Activated CD8-positive, alpha-beta memory T cell treated with anti-CD3 and anti-CD28 coated beads, Interleukin-2, amount 50 U/mL, for 48 hours (primary cell): ENCODE measurements around the gene BMP6.

Experiments used
- DNase-seq: peaks from one replicate; pipeline ENCODE4 v3.0.0-alpha.2; 2020

The BMP6 gene

DNA sequence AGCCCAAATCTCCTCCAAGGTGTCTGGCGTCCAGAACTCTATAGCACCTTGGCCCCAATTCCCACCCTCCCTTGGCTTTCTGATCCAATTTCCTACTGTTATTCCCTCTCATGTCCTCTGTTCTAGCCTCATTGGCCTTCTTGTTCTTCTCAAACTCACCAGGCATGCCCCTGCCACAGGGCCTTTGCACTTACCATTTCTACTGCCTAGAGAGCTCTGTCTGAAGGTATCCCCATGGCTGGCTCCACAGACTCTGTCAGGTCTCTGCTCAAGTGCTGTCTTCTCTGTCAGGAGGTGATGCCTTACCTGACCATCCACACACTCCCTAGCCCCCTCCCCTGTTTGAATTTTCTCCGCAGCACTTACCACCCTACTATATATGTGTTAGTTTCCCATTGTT, 5.6 kb upstream of the BMP6 start:
- no peak for DNase-seq

DNA sequence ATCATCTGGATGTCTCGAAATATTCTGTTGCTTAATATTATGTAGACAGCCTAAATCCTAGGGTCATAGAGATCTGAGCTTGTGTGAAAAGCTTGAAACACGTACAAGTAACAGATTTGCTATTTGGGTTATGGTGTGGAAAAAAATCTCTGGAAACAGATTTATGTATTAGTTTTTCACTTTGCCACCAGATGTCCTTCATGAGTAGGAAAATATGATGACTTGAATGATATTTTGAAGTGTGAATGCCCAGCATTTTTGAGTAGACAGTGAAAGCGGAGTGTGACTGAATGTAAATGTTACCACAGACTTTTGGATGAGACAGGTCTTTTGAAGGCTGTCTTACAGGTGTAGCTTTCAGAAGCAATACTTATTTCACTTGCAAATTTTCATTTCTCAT, 4.2 kb upstream of the BMP6 start:
- no peak for DNase-seq

DNA sequence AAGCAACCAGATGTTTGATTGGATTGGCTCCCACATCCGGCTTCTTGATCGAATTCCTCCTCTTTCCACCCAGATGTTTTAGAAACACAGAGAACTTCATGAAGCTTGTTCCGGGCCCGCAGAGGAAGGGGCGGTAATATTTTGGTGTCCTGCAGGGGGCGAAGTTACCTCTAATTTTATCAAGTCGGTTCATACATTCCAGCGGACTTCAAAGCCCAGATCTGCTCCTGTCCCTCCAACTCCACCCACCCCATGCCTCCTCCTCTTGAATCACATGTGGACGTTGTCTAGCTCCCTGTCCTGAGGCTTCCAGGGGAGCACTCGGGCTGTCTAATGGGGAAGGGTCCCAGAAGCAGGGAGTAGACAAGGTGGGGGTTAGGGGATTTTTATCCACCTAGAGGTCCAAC, 2.9 kb upstream of the BMP6 start:
- DNase-seq, result peak; percentile 81

DNA sequence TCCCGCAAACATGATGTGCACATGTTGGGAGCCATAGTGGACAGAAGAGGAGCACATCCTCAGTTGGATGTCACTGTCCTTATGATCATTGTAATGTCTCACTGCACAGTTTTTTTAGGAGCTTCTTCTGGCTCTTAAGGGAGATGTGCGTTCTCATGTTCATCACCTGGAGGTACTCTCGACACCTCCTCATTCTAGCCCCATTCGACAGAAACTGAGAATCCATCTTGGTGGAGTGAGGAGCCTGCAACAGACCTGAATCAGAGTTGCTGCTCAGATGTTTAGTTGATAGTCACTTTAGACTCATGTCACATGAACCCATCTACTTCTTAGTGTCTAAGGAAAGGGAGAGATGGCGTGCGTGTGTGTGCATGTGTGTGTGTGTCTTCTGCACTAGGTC, 2.3 kb upstream of the BMP6 start:
- no peak for DNase-seq

DNA sequence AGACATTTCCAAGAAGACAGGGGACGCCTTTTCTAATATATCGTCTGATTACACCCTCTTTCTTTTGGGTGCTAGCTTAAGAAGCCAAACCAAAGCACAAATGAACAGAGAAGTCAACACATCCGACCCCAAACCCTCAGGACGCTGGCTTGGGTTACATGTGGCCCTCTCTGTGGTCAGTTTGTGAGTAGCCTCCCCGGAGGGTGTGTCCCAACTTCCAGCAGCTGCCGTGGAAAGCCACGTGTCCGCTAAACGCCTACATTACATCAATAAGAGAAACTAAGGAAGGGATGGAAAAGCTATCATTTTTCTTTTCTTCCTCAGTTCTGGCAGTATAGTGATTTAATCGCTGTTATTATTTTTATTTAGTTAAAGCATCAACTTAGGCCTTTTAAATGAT, 487 bp upstream of the BMP6 start:
- DNase-seq, result no peak

DNA sequence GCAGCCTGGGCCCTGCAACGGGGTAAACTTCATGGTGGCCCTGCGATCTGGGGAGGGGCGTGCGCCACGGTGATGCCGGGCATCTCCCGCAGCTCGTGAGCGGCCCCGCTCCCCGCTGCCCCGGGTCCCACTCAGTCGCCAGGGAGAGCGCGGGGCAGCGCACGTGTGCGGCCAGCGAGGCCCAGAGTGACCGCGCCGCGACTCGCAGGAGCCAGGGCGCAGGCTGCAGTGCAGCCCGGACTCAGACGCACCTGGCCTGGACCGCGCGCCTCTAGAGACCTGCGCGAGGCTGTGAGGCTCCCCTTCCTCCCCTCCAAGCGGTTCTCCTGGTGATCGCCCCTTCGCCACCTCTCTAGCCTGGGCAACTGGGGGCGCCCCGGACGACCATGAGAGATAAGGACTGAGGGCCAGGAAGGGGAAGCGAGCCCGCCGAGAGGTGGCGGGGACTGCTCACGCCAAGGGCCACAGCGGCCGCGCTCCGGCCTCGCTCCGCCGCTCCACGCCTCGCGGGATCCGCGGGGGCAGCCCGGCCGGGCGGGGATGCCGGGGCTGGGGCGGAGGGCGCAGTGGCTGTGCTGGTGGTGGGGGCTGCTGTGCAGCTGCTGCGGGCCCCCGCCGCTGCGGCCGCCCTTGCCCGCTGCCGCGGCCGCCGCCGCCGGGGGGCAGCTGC, 652 bp downstream of the BMP6 start:
- DNase-seq, result peak; percentile 53

DNA sequence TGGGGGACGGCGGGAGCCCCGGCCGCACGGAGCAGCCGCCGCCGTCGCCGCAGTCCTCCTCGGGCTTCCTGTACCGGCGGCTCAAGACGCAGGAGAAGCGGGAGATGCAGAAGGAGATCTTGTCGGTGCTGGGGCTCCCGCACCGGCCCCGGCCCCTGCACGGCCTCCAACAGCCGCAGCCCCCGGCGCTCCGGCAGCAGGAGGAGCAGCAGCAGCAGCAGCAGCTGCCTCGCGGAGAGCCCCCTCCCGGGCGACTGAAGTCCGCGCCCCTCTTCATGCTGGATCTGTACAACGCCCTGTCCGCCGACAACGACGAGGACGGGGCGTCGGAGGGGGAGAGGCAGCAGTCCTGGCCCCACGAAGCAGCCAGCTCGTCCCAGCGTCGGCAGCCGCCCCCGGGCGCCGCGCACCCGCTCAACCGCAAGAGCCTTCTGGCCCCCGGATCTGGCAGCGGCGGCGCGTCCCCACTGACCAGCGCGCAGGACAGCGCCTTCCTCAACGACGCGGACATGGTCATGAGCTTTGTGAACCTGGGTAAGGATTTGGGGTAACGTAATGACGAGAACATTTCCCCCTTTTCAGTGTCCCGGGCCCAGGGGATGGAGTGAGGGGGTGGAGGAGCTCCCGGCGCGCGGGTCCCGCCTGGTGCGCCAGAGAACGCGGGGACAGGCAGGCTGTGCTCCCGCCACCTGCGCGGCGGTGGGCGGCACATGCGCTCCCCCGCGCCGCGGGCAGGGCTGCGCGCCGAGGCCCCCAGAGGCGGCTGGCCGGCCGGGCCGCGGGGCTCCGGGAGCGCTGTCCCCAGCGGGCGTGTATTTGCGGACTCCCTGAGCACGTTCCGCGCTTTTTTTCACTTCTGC, 1.4 kb downstream of the BMP6 start:
- peak; percentile 56 for DNase-seq

DNA sequence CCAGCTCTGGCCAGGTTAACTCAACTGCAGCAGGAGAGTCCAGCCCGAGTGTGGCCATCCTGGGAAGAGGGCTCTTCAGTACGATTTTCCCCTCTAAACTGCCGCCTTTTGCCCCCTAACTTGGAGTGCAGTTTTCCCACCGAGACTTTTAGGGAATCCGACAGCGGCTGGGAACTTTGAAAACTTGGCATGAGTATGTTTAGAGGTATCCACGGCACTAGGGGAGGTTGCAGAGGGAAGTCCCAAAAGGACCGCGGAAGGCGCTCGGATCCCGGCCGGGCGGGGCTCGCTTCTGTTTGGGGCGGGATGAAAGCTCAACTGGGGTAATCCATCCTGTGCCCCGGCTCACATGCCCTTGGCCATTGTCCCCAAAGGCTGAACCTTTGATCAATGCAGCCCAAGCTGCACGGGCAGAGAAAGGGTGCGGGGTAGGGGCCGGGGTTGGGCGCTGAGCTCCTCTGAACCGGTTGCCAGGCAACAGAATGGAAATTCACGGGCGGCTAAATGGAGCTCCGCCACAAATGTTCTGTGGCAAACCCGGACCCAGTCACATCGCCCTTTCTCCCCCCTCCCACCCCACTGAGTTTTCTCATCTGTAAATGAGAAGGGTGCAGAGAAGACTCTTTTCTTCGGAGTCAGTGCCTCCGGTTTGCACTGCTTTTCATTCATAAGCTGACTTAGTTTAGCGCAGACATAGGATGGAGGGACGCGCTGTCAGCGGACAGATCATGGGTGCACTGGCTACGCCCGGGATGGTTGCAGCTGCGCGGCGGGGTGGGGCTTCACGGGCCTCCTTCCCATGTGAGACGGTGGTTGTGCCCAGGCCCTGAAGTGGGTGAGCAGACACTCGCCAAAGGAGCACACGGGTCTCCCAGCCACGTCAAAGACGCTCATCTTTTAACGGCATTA, 2.3 kb downstream of the BMP6 start:
- DNase-seq, result peak; percentile 54

DNA sequence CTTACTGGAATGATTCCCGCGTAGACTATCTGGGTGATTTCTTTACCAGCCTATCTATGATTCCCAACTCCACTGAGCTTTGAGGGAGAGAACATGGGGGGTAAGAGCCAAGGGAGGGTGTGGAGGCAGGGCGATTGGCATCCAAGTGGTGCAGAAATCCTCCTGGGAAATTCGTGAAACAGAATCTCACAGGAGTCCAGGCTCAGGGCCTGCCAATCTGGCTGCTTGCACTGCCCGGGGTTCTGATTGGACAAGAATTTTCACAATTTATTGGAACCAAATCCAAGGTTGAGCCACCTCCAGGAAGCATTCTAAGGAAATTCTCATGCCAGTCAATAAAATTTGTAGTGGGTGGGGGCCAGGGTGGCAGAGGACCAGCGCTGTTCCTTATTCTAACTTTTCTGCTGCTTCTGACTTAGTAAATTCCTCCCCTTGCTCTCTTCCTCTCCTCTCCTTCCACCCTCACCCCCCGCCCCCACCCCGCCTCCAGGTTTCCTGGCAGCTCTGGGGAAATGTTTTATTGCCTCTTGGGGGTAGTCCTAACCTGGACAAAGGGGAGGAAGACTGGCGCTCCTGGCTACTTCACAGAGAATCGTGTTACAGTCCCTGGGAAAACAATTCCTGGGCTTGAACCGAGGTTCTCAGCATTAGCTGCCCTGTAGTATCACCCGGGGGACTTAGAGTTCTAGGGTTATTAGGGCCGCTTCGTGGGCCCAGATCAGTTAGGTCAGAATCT, 3.1 kb downstream of the BMP6 start:
- DNase-seq, result no peak

DNA sequence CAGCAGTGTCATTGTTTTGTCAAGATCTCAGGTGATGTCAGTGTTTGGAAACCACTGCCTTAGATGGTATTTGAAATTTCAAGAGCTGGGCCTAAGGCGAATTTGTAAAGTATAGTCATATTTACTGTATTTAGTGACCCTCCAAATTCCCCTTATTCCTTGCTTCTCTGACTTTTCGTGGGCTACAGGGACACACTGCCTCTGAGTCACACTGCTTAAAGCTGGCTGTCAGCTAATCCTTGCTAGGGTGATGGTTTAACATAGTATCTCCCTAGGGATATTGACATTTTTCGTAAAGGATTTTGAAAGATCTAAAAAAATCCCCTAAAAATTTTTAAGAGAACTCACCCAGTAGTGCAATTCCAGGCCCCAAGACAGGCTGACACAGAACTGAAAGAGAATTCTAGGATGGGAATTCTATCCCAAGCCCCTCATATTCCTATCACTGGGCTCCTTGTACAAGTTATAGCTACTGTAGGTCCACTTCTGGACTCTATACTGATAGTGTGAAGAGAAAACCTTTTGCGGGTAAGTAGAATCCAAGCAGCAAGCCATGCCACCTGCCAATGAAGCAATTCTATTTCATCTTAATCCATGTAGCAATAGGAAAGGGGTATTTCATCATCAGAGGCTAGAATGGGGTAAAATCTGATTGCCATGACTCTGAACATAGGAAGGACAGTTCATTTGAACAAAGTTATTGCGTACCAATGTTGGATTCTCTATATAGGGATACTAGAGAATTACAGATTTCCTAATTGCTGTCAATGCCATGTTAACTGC, 4.3 kb downstream of the BMP6 start:
- DNase-seq, result no peak

DNA sequence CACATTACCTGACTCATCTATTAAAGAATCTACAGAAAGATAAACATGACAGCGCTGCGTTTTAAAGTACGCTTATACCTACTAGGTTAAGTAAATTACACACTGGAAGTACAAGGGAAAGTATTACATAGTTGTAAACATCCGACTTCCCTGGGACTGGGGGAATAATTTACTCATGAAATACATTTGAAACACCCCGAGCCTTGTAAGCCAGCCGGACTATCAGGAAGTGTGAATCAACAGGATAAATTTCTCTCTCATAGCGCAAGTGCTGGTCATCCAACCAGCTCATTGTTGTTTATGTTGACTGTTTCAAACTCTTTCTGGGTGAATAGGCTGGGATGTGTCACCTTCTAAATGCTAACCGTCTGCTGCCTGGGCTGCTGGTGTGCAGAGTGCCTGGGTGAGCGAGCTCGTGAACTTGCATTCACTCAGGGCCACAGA, 4.9 kb downstream of the BMP6 start:
- no peak for DNase-seq

DNA sequence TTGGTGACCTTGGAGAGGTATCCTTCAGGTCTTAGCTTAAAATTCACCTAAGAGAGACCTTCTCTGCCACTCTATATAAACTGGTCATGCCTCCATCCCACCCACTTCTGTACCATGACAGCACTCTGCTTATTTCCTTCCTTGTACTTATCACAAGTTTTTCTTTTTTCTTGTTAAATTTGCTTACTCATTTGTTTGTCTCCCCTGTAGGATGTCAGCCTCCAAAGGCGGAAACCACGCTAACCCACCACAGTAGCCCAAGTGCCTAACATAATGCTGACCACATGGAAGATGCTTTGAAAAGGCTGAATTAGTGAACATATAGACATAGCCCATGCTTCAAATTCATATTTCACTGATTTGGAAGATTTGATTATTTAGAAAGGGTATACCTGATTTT, 5.4 kb downstream of the BMP6 start:
- DNase-seq, result no peak

DNA sequence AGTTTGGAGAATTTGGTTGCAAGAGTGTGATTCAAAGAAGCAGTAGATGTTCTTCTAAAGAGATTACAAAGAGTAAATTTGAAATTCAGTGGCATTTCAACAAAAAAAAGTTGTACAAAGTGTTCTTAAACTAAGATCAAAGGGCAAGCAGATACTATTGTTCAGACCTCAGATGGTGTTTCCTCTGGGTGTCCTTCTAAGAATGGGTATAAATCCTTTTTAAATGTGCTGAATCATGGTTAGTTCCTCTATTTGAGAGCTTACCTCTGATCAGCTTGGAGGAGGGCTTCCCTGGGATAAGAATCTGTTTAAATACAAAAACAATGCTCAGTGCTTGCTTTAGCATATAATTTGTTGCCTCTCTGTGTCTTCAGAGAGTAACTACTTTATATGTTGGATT, 6.3 kb downstream of the BMP6 start:
- no peak for DNase-seq

DNA sequence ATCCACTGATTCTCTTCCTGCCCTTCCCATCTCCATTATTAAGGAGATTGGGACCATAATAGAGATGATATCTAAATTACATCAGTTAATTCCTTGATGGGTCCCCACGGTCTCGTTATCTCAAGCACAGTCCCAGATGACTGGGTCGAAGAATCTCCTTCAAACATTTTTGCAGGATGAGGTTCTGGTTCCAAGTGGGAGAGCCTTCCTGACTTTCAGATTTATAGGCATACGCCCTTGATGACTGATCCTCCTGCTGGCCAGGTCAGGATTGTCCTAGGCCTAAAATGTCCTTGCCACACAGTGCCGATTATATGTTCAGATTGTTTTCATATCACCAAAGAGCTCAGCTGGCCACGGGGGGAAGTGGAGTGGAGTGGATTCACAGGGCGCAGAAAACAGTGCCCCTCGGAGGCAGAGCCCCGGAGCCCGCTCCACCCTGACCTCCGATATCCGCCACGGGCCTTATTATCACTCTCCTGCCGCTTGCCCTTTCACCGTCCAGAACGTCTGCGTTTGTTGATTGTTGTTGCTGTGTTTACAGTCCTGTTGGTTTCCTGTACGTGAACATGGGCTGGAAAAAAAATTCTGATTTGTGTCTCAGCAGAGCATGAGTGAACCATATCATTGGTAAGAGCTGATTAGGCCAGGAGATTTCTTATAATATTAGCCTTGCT, 8.9 kb downstream of the BMP6 start:
- DNase-seq, result no peak

DNA sequence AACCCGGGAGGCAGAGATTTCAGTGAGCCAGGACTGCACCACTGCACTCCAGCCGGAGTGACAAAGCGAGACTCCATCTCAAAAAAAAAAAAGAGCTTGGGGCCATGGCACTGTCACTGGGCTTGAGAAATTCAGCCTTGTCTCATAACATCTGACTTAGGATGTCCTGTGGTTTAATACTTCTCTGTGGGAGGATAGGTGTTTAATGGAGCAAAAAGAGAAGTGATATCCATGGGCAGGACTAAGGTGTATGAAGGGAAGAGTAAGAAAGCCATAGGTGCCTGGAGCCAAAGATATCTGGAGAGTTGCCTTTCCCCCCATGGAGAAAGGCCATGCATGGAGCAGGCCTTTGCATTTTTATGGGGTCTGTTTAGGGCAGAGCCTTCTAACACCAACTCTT, 11.2 kb downstream of the BMP6 start:
- no peak for DNase-seq

DNA sequence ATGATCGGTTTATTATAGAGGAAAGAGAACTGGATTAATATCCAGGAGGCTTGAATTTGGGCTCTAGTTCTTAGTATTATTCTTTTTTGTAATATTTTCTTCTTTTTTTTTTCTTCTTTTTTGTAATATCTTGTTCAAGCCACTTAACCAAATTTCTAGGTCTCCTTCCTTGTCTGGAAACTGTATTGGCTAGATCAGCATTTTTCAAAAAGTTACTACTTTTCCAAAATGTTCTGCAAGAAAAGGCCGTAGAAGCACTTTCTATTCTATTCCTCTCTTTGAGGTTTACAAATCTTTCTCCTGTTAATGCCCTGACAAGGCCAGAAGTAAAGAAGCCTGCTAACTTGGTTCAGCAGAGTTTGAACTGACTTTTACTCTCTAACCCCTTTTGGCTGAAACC, 12.0 kb downstream of the BMP6 start:
- DNase-seq, result no peak

DNA sequence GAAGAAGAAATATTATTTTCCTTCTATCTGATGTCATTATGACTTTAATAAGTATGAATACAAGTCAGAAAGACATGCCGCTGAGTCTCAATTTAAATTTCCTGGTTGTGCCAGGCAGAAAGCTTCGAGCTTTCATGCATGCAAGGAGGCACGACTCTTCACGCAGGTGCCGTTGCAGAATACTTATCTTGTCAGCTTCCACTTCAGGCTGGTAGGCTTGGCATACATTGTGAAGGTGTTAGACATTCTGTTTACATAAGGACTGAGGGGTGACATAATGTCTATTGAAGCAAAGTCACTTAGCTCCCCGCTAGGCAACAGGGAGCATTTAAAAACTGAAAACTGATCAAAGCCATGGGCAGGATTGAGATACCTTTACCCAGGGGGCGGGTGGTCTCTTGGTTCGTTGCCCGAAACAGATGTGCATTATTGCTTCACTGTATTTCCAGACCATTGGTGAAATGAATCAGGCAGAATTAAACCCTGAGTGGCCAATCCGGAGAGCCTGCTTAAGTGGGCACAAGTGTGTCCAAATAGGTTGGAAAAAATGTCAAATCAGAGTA, 16.4 kb downstream of the BMP6 start:
- DNase-seq, result no peak

DNA sequence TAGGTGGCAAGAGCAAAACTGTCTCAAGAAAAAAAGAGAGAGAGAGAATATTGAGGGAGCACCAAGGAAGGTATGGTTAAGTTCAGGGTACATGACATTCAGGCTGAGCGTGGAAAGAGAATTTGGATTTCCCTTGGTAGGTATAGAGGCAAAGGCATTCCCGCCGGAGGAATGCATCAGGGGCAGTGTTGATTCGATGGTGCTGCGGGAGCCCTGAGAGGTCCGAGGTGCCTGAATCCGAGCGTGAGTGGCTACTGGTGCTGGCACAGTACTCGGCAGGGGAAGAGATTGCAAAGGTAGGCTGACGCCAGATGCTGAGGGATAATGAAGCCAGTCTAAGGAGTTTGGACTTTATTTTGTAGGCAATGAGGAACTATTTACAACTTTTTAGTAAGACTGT, 20.0 kb downstream of the BMP6 start:
- no peak for DNase-seq

DNA sequence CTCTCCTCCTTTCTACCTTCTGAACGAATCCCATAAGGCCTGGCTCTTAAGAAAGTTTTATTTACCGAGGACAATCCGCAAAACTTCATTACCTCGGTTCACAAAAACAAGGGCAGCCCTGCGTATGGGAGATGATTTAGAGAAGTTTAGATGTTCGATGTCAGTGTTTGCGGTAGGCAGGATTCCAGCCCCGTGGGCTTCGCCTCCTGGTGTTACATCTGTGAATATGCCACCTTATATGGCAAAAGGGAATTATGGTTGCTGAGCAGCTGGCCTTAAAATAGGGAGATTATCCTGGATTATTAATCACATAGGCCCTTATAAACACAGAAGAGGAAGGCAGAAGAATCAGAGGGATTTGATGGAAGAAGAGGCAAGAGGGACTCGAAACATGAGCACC, 21.1 kb downstream of the BMP6 start:
- no peak for DNase-seq

DNA sequence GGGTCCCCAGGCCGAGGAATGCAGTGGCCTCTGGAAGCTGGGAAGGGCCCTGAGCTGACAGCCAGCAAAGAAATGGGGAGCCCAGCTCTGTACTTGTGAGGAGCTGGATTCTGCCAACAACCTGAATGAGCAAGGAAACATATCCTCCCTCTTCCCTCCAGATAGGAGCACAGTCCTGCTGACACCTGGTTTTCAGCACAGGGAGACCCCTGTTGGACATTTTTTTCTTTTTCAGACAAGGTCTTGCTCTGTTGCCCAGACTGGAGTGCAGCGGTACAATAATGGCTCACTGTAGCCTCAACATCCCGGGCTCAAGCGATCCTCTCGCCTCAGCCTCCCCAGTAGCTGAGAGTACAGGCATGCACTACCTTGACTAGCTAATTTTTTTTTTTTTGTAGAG, 21.5 kb downstream of the BMP6 start:
- DNase-seq, result no peak

DNA sequence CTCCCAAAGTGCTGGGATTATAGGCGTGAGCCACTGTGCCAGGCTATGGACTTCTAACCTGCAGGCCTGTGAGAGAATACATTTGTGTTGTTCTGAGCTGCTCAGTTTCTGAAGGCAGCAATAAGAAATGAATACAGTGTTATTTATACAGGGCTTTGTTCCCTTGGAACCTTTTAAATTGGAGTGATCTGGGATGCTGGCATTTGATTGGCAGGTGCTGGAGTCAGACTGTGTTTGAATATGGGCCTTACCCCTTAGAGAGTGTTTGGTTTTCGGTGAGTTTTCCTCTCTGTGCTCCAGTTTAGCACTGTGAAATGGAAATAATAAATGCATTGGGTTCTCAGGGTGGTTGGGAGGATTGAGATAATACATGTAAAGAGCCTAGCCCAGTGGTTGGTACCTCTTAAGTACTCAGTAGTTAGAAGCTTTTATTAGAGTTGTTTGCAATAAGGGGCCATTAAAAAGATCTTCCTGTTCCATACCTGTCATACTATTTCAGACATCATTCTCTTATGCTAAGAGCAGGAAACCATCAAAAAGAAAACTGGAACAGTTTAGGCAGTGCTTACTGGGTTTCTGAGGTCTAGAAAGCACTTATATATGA, 22.1 kb downstream of the BMP6 start:
- no peak for DNase-seq
